OCI-LY1 (cell line): Measurements from ENCODE around the gene CACNA1C.

Source experiments
- CTCF ChIP-seq: fragments of 200-600 bp; sonication (generic), shearing (Covaris generic); IDR thresholded peaks from 2 replicates; pipeline ENCODE4 v1.5.1; 2017; ENCODE audit warnings: mild to moderate bottlenecking, antibody characterized with exemption, low read length, moderate library complexity, mixed read lengths
- EZH2 ChIP-seq: fragments of 200-600 bp; sonication (generic), shearing (Covaris generic); IDR thresholded peaks from 2 replicates; pipeline ENCODE4 v1.8.0; 2017; ENCODE audit warnings: borderline replicate concordance, mixed run types, mild to moderate bottlenecking, antibody characterized with exemption, low read length, moderate library complexity, mixed read lengths

GRCh38 chr12:2325519-2325918 lies 272.7 kb downstream of the CACNA1C start:
- TF ChIP-seq CTCF (no peak), EZH2 (no peak)
